IPS-15b (cell line): ENCODE data around the gene MFAP2.
A peak's percentile ranks its signal among the peaks of the same experiment; 100 is the strongest.

Experiments
- H3K27me3 ChIP-seq: one replicate; pipeline ENCODE4 v1.6.1; 2013; ENCODE audit warnings: low read length; ENCODE audit not compliant: control insufficient read depth, insufficient read depth
- H3K36me3 ChIP-seq: one replicate; pipeline ENCODE4 v1.6.1; 2013; ENCODE audit warnings: low read length; ENCODE audit not compliant: control insufficient read depth, insufficient read depth
- H3K4me1 ChIP-seq: one replicate; pipeline ENCODE4 v1.6.1; 2013; ENCODE audit warnings: mild to moderate bottlenecking, low read length; ENCODE audit not compliant: control insufficient read depth, insufficient read depth
- H3K4me3 ChIP-seq: one replicate; pipeline ENCODE4 v1.5.1; 2013; ENCODE audit warnings: low read depth, low read length
- H3K9ac ChIP-seq: one replicate; pipeline ENCODE4 v1.6.1; 2013; ENCODE audit warnings: low read depth, mild to moderate bottlenecking, low read length
- H3K9me3 ChIP-seq: one replicate; pipeline ENCODE4 v1.6.1; 2013; ENCODE audit warnings: mild to moderate bottlenecking, low read length; ENCODE audit not compliant: control insufficient read depth, insufficient read depth

The MFAP2 gene, protein sequence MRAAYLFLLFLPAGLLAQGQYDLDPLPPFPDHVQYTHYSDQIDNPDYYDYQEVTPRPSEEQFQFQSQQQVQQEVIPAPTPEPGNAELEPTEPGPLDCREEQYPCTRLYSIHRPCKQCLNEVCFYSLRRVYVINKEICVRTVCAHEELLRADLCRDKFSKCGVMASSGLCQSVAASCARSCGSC

DNA sequence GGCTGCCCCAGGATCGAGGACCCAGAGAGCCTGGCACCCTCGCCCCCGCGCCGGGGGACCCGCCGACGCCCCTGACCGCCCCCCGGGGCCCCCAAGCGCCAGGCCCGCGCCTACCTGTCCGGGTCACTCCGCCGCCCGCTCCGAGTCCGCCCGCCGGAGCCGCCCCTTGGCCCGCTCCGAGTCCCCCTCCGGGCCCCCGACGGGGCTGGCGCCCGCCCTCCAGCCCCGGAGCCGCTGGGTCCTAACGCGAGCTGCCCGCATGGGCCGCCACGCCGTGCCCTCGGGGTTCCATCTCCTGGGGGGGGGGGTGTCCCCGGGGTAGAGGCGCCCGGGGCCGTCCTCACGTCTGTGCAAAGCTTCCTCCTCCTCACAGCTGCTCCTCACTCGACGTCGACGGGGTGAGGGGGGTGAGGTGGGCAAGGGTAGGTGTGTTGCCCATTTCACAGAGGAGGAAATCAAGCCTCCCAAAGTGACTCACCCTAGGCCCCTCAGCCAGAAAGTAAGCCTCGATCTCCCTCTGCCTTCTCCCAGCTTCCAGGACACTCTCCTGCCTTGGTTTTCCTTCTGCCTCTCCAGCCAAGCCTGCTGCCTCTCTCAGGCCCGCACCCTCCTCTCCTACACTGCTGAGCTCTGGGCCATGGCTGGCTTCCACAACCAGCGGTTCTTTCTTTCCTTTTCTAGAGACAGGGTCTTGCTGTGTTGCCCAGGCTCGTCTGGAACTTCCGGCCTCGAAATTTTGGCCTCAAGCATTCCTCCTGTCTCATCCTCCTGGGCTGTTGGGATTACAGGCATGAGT is at the start of gene MFAP2:
Gene MFAP2 (minus strand): TSS at position 148 of the 796 bp plus-strand sequence. CDS start 2,347 bp downstream, outside the sequence.
- Histone ChIP-seq H3K9me3 (no peaks in the 10 kb centered on the region), H3K9ac (peak within 1 kb of the TSS; percentile 76), H3K36me3 (peaks cover 17% of the 10 kb centered on the region), H3K4me1 (peaks cover 3% of the 10 kb centered on the region), H3K27me3 (no peaks in the 10 kb centered on the region), H3K4me3 (peak within 1 kb of the TSS; percentile 85)

DNA sequence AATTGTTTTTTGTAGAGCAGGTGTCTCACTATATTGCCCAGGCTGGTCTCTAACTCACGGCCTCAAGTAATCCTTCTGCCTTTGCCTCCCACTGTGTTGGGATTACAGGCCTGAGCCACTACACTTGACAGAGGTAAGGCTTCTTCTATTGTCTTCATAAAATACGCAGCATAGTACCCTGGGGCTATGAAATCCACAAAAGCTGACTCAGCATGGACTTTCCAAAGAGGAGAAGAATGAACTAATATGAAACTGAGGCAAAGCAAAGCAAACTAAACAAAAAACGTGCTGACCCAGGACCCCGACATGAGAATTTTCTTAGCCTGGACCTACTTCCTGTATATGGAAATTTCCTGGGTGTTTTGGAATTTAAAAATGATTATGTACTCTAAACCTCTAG is 49.8 kb upstream of the MFAP2 start:
- H3K36me3 ChIP-seq = peaks cover 27% of the 10 kb centered on the region
- H3K27me3 ChIP-seq = no peaks in the 10 kb centered on the region
- no peaks in the 10 kb centered on the region for H3K9me3 ChIP-seq
- no peak overlapping the region for H3K9ac ChIP-seq
- H3K4me3 ChIP-seq = no peak overlapping the region
- no peaks in the 10 kb centered on the region for H3K4me1 ChIP-seq

GRCh38 chr1:17028662-17029188 is 48.3 kb upstream of the MFAP2 start:
- Histone ChIP-seq H3K4me1 (no peaks in the 10 kb centered on the region), H3K9me3 (no peaks in the 10 kb centered on the region), H3K36me3 (peaks cover 30% of the 10 kb centered on the region), H3K4me3 (no peak overlapping the region), H3K9ac (no peak overlapping the region), H3K27me3 (no peaks in the 10 kb centered on the region)

DNA sequence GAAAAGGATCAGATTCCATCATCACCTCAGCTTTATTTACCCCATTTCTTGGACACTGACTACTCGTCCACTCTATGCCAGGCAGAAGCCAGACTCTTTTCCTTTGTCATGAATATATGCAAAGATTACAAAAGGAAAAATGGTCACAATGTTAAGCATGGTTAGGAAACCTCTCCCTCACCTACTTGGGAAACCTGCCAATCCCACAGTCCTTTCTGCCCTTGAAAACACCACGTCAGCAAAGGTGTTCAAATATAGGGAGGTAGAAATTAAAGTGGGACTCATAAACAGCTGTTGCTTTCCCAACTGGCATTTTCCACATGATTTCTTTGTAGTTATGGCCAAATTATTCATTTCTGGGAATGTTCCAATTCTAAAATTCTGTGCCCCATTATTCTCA is 47.5 kb upstream of the MFAP2 start:
- Histone ChIP-seq H3K27me3 (no peaks in the 10 kb centered on the region), H3K4me3 (no peak overlapping the region), H3K9ac (no peak overlapping the region), H3K9me3 (no peaks in the 10 kb centered on the region), H3K4me1 (no peaks in the 10 kb centered on the region), H3K36me3 (peaks cover 36% of the 10 kb centered on the region)

GRCh38 chr1:17027403-17027802 is 47.0 kb upstream of the MFAP2 start:
- Histone ChIP-seq H3K4me1 (no peaks in the 10 kb centered on the region), H3K9ac (no peak overlapping the region), H3K36me3 (peaks cover 37% of the 10 kb centered on the region), H3K27me3 (no peaks in the 10 kb centered on the region), H3K4me3 (no peak overlapping the region), H3K9me3 (no peaks in the 10 kb centered on the region)

GRCh38 chr1:17024721-17025120 is 44.3 kb upstream of the MFAP2 start:
- Histone ChIP-seq H3K4me3 (no peak overlapping the region), H3K27me3 (no peaks in the 10 kb centered on the region), H3K36me3 (peaks cover 56% of the 10 kb centered on the region), H3K9me3 (no peaks in the 10 kb centered on the region), H3K9ac (no peak overlapping the region), H3K4me1 (no peaks in the 10 kb centered on the region)

GRCh38 chr1:17023573-17023972 is 43.2 kb upstream of the MFAP2 start:
- Histone ChIP-seq H3K9ac (no peak overlapping the region), H3K4me3 (no peak overlapping the region), H3K4me1 (no peaks in the 10 kb centered on the region), H3K36me3 (peaks cover 54% of the 10 kb centered on the region), H3K9me3 (no peaks in the 10 kb centered on the region), H3K27me3 (no peaks in the 10 kb centered on the region)

DNA sequence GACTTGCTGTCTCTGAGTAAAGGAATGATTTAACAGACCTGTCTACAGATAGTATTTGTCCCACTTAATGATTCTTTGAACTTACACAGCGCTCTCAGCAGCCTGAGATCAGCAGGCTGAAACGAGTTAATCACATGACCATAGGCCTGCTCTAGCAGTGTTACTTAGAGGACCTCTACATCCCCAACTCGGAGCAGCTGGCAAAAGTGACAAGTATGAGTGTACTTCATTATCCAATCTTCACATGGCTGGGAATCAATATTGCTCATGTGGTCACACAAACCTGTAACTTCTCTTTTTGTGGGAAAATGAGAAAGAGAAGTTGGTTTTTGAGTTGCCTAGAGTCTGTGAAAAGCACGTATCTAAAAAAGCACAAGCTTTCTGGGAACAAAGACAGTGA is 42.7 kb upstream of the MFAP2 start:
- Histone ChIP-seq H3K27me3 (no peaks in the 10 kb centered on the region), H3K9ac (no peak overlapping the region), H3K4me3 (no peak overlapping the region), H3K9me3 (no peaks in the 10 kb centered on the region), H3K4me1 (no peaks in the 10 kb centered on the region), H3K36me3 (peaks cover 54% of the 10 kb centered on the region)

GRCh38 chr1:17021896-17022295 is 41.5 kb upstream of the MFAP2 start:
- Histone ChIP-seq H3K36me3 (peaks cover 43% of the 10 kb centered on the region), H3K4me1 (no peaks in the 10 kb centered on the region), H3K9ac (no peak overlapping the region), H3K4me3 (no peak overlapping the region), H3K9me3 (no peaks in the 10 kb centered on the region), H3K27me3 (no peaks in the 10 kb centered on the region)

DNA sequence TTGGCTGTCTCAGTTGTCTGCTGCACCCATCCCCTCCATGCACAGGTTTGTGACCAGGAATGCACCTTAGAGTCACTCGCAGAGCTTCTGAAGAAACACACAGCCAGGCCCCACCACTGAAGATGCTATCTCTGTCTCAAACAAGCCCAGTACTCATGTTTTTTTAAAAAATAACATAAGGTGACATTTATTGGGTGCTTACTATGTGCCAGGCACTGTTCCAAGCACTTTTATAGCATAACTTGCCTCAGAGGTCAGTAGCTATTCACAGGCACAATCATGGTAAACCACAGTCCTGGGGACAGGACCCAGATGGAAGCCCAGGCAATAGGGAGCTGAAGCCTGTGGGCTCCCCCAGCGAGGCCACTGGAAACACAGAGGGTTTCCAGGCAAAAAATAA is 40.1 kb upstream of the MFAP2 start:
- no peaks in the 10 kb centered on the region for H3K27me3 ChIP-seq
- peaks cover 43% of the 10 kb centered on the region for H3K36me3 ChIP-seq
- H3K9me3 ChIP-seq = no peaks in the 10 kb centered on the region
- H3K4me3 ChIP-seq = no peak overlapping the region
- H3K9ac ChIP-seq = no peak overlapping the region
- peaks cover 9% of the 10 kb centered on the region for H3K4me1 ChIP-seq

- no peak overlapping the region for H3K4me3 ChIP-seq
- H3K27me3 ChIP-seq = no peaks in the 10 kb centered on the region
- H3K9me3 ChIP-seq = no peaks in the 10 kb centered on the region
- peaks cover 17% of the 10 kb centered on the region for H3K4me1 ChIP-seq
- H3K36me3 ChIP-seq = peaks cover 41% of the 10 kb centered on the region
- no peak overlapping the region for H3K9ac ChIP-seq
Measured at GRCh38 chr1:17018849-17019248, 38.4 kb upstream of the MFAP2 start.

DNA sequence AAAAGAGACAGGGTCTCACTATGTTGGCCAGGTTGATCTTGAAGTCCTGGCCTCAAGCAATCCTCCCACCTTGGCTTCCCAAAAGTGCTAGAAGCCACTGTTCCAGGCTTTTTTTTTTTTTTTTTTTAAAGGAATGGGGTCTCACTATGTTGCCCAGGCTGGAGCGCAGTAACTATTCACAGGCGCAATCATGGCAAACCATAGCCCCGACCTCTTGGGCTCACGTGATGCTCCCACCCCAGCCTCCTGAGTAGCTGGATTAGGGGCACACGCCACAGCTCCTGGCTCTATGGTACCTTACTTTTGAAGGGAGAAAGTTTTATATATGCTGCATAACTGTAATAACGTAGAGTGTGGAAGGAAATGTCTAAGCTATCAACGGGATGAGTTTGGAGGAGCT is 37.0 kb upstream of the MFAP2 start:
- Histone ChIP-seq H3K36me3 (peaks cover 29% of the 10 kb centered on the region), H3K27me3 (no peaks in the 10 kb centered on the region), H3K9me3 (no peaks in the 10 kb centered on the region), H3K4me3 (no peak overlapping the region), H3K9ac (no peak overlapping the region), H3K4me1 (peaks cover 28% of the 10 kb centered on the region)
